ENCODE measurements around the gene STPG4.
"Not testable (repeated sequence)": the region's sequence is repeated elsewhere in the genome, so short reads cannot be mapped to it uniquely, and the experiment has no call there.

The STPG4 gene

DNA sequence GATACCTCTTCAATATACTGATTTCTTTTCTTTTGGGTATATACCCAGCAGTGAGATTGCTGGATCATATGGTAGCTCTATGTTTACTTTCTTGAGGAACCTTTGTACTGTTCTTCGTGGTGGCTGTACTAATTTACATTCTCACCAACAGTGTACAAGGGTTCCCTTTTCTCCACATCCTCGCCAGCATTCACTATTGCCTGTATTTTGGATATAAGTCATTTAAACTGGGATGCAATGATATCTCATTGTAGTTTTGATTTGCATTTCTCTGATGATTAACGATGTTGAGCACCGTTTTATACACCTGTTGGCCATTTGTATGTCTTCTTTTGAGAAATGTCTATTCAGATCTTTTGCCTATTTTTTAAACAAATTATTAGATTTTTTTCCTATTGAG is 30.4 kb downstream of the STPG4 start:
- DNase-seq: not testable (repeated sequence)

DNA sequence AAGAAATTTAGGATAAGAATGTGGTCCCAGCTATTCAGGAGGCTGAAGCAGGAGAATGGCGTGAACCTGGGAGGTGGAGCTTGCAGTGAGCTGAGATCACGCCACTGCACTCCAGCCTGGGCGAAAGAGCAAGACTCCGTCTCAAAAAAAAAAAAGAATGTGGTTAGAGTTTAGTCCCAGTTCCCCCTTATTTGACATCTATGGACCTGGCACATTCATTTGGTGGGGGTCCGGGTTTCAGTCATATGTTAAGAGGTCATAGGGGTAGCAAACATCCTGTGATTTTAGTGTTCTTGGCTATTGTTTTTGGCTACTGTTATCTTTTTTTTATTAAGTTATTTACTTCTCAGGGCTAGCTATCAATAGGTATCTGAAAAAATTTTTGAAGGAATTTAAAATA is 34.7 kb downstream of the STPG4 start:
- DNase-seq: not testable (repeated sequence)

DNA sequence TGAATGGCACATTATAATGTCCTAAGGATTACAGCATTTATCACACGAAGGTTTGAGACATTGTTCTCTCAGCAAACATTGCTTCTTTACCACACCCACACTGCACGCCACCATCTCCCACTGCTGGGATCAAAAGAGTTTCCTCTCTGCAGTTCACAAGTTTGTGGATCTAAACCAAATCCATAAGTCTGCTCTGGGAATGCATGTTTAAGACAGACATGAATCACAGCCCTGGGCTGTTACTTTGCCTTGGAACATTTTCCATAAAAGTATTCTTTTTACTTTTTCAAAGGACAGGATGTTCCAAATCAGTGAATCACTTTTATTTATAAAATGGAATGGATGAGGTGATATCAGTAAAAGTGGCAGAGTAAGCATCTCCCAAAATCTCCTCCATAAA is 36.1 kb downstream of the STPG4 start:
- no peak for DNase-seq

DNA sequence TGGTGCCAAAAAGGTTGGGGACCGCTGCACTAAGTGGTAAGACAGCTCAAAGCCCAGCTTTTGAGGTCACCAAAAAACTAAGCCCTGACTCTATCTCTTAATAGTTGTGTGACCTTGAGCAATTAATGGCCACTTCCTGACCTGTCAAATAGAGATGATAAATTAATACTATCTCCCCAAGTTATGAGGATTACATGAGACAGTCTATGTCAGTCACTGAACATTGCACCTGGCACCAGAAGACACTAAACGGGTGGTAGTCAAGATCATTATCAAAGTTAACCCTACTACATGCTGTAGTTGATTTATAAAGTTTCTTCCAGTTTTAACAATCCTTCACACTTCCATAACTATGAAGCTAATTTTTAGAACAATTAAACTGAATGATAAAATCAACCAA is 36.5 kb downstream of the STPG4 start:
- DNase-seq: no peak

DNA sequence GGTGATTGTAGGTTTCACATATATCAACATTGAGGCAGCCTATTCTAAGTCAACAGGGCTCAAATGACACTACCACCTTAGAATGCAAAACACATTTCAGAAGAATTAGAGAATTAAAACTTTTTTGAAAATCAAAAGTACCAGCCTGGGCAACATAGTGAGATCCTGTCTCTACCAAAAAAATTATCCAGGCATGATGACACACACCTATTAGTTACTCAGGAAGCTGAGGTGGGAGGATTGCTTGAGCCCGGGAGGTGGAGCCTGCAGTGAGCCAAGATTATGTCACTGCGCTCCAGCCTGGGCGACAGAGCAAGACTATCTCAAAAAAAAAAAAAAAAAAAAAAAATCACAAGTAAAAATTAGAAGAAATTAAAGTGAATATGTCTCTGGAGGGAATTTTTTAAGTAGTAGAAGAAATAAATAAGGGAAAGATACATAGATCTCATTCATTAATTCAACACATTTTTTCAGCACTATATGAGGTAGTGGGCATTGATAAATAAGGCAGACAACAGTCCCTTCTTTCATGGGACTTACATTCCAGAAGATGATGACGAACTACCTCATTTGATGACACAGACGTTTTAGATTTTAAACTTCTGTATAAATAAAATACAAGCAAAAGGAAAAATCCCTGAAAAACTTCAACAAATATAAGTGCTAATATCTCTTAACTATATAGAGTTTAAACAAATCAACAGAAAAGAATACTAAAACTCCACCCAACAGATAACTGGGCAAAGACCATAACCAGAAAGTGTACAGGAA is 42.3 kb downstream of the STPG4 start:
- DNase-seq: no peak

DNA sequence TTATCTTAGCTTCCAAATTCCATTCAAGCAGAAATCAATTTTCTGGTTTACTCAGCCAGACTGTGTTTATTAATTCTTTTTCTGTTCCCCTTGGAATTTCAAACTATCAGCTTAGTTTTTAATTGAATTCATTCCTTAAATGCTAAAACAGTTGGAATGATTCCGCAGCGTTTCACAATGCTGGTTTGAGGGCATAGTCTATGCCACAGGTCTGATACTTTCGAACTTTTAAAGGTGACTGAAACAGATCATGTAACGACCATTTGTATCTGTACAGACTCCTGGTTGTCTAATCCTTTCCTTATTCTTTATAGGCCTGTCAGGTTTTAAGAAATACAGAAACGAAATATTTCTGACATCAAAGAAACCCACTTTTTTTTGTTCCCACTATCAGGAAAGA is 45.4 kb downstream of the STPG4 start:
- DNase-seq: no peak

DNA sequence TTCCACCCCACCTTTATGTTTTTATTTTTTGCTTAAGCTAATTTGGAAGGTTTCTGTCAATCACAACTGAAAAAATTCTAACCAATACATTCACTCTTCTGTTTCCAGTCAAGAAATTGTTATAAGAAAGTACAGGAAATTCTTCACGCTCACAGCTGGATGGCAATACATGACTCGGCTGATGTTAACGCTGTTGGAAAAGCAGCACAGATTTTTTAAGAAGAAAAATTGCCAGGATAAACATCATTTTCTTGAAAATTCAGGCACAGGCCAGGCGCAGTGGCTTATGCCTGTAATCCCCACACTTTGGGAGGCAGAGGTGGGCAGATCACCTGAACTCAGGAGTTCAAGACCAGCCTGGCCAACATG is 46.1 kb downstream of the STPG4 start:
- DNase-seq: no peak

DNA sequence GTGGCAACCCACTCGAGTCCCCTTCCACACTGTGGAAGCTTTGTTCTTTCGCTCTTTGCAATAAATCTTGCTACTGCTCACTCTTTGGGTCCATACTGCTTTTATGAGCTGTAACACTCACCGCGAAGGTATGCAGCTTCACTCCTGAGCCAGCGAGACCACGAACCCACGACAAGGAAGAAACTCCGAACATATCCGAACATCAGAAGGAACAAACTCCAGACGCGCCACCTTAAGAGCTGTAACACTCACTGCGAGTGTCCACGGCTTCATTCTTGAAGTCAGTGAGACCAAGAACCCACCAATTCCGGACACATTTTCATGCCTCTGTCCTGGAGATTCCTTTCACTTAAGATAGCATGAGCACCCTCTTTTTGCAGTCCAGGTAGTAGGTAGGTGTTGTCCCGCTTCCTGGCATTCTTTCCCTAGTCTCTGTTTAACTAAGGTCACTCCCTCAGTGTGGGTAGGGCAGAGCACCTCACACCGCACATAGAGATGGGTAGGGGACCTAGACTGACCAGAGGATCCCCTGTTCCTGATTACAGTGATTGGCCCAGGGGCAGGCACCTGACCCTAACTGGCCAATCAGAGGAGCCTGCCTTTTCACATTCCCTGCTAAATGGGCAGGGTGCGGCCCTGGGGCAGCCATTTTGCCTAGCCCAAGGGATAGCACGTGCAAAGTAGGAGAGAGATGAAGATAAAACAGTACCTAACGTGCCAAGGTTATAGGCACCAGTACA is 46.7 kb downstream of the STPG4 start:
- DNase-seq: not testable (repeated sequence)

DNA sequence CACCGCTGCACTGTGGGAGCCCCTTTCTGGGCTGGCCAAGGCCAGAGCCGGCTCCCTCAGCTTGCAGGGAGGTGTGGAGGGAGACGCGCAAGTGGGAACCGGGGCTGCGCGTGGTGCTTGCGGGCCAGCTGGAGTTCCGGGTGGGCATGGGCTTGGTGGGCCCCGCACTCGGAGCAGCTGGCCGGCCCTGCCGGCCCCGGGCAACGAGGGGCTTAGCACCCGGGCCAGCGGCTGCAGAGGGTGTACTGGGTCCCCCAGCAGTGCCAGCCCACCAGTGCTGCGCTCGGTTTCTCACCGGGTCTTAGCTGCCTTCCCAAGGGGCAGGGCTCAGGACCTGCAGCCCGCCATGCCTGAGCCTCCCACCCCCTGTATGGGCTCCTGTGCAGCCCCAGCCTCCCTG is 47.9 kb downstream of the STPG4 start:
- DNase-seq: not testable (repeated sequence)

DNA sequence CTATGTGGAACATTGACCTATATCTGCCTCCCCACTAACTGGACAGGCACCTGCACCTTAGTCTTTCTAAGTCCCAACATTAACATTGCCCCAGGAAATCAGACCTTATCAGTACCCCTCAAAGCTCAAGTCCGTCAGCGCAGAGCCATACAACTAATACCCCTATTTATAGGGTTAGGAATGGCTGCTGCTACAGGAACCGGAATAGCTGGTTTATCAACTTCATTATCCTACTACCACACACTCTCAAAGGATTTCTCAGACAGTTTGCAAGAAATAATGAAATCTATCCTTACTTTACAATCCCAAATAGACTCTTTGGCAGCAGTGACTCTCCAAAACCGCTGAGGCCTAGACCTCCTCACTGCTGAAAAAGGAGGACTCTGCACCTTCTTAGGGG is 48.9 kb downstream of the STPG4 start:
- not testable (repeated sequence) for DNase-seq

DNA sequence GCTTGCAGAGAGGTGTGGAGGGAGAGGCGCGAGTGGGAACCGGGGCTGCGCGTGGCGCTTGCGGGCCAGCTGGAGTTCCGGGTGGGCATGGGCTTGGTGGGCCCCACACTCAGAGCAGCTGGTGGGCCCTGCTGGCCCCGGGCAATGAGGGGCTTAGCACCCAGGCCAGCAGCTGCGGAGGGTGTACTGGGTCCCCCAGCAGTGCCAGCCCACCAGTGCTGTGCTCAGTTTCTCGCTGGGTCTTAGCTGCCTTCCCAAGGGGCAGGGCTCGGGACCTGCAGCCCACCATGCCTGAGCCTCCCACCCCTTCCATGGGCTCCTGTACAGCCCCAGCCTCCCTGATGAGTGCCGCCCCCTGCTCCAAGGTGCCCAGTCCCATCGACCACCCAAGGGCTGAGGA is 55.4 kb downstream of the STPG4 start:
- DNase-seq: not testable (repeated sequence)

DNA sequence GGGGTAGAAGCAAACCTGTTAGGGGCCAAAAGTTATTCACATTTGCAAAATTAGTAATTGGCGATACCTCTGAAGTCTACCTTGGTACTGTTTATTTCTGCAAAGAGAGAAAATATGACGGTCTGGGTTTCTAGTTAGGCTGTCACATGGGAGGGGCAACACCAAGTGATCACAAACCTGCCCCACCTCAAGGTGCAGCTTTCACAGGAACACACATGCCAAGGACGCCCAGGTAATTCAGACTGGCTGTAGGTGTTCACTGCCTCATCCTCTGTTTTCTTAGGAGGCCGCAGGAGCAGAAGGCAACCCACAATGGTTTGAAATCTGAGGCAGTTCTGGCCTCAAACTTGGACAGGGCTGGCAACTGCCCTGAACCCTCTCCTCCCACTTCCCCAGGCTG is 56.2 kb downstream of the STPG4 start:
- no peak for DNase-seq

DNA sequence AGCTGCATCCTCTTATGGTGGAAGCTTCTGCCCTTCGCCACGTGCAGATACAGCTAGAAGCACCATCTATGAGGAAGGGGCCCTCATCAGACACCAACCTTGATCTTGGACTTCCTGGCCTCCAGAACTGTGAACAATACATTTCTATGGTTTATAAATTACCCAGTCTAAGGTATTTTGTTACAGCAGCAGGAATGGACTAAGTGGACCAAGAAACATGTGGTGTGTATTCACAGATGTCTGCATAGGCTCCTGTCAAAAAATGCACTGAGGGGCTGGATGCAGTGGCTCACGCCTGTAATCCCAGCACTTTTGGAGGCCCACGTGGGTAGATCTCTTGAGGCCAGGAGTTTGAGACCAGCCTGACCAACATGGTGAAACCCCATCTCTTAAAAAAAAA is 57.5 kb downstream of the STPG4 start:
- no peak for DNase-seq

DNA sequence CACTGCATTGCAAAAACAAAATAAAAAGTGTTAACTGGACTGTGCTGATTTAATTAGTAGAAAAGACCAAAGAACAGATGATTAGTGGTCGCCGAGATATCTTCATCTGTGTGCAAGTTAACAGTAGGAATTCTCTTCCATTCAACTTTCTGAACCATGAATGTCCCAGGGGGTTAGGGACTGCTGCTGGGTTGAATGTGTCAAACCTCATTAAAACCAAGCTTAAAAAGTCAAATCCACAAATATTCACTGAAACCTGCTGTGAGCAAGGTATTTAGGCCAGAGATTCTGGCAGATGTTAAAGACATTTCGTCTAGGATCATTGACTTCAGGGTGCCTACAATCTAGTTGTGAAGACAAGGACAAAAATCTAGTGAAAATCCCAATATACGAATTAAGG is 58.7 kb downstream of the STPG4 start:
- DNase-seq: no peak

DNA sequence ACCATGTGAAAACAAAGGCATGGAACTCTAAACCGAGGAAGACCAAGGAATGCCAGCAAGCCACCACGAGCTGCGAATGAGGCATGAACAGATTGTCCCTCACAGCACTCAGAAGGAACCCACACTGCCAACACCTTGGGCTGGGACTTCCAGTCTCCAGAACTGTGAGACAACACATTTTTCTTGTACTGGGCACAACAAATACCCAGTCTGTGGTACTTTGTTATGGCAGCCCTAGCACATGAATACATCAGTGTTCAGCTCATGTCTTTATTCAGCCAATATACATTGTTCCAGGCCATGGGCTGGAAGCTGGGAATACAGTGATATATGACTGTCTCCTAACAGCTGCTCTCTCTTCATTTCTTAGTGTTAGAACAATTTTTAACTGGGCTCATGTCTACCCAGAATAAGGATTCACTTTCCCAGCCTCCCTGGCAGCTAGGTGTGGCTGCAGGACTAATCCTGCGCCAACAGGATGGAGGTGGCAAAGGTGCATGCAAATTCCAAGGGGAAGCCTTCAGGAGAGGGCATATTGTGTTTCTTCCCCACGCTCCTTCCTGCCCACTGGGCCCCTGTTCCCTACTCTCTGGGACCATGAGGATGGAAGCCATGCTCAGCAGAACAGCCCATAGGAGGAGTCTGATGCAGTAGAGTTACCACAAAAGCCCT is 59.6 kb downstream of the STPG4 start:
- DNase-seq: no peak

DNA sequence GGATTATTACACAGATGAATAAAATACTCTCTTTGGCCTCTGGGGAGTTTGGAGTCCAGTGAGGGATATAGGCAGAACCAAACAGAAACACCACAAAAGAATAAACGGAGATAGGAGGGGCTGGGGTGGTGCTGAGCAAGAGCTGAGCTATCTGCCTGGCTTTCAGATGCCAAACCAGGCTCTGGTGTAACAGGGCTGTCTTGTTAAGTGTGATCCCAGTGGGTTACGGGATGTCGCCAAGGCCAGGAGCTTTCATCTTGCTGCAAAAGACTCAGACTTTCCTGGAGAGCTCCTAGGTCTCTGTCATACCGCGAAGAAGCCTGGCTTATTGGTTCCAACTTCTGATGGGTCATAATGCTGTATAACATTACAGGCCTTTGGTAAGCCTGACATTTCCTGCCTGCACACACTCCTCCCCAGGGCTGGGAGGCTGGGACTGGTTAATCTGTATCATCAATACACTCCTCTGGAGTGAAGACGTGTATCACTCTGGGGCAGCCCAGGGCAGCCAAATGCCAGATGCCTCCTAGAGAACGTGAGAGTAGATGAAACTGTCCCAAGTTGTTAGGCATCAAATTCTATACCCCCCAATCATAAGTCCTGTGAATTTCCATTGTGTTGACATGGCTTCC is 60.5 kb downstream of the STPG4 start:
- DNase-seq: no peak

DNA sequence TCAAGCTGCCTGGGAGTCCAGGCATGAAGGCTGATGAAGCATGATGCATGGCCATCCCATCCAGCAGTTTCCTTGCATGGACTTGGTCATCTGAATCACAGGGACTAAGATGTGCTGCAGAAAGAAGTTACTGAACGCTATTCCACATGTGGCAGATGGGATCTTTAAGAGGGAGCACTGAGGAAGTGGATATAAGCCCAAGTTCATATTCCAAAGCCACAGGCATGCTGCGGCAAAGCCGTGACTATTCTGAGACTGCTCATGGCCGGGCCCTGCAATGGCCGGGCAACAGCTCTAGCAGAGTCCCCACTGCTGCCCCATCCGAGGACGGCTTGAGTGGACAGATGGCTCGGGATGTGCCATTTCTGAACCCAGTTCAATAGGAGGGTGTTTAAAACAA is 61.5 kb downstream of the STPG4 start:
- DNase-seq: no peak

DNA sequence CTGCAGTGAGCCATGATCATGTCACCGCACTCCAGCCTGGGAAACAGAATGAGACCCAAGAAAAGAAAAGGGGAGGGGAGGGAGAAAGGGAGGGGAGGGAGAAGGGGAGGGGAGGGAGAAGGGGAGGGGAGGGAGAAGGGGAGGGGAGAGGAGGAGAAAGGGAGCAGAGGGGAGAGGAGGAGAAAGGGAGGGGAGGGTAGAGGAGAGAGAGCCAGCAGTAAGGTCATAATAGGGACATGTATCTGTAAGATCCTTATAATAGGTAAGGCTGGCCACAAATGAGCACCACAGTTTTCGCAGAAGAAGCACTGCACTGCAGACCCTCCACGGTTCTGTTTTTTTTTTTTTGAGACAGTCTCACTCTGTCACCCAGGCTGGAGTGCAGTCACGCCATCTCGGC is 62.6 kb downstream of the STPG4 start:
- no peak for DNase-seq

DNA sequence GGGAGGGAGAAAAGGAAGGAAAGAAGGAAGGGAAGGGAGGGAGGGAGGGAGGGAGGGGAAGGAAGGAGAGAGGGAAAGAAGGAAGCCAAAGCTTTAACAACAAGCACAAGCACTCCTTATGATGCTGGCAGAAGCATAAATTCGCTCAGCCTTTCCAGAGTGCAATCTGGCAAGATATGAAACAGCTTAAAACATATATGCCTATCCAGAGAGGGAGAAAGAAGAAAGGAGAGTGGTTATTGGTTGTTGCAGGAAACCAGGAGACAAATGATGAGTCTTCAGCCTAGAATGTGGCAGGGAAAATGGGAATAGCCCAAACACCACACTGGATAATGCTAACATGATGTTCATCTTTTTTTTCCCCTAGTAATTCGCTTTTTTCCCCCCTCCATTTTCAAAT is 64.0 kb downstream of the STPG4 start:
- DNase-seq: no peak

DNA sequence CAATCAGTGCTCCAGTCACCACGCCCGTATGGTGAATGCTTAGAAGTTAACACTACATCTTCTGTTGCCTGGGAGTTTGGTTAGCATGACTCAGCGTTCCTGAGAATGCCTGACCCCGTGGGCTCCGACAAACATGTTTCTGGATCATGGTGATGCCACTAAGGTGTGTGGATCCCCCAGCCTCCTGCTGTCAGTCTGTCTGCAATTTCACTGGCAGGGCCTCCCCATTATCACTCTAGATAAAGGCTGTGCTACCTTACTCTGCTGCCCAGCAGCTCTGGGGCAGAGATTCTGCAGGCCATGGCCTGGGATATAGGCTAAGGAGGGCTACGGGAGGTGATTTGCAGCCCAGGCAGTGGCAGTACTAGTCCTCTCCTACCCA is 66.0 kb downstream of the STPG4 start:
- no peak for DNase-seq

DNA sequence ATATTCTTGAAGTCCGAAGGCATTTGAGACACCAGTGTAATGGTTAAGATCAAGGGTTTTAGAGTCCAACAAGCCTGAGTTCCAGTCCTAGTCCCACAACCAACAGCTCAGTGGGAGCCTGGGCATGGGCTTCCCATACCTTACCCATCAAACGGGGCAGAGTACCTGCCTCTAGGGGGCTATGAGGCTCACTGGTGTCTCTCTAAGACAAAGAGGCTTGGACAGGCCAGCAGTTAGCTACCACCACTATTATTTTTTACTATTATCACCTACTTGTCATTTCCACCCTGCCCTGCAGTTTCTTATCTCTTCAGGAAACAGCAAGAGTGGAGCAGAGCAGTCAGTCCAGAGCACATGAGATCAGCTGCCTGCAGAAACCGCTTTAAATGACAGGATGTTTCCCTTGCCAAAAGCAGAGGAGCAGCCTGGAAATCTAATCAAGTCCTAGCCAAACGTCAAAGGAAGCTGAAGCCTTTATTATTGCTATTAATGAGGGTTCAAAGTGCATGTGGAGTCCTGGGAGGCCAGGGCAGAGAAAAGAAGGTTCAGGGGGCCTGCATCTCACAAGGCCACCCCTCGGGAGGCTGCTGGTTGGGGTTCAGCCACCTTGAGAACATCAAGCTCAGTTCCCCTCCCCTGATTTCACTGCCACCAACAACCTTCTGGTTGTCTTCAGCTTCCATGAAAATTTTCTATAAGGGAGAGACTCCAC is 66.6 kb downstream of the STPG4 start:
- DNase-seq: no peak

DNA sequence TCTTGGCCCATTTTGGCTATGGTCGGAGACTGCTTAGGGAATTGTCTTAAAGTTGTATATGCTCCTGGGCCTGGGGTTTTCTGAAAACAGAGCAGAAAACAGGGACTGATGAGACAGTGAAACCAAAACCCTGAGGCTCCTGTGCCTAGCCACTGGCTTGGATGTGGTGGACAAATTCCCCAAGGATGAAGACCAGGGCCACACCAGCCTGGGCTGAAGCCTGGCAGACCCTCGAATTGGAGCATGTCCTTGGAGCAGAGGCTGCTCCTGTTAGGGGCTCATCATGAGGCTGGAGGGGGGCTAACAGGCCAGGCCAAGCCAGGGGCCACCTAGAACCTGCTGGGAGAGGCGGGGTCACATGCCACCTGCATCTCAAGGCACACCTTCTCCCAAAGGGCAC is 68.1 kb downstream of the STPG4 start:
- DNase-seq: no peak

DNA sequence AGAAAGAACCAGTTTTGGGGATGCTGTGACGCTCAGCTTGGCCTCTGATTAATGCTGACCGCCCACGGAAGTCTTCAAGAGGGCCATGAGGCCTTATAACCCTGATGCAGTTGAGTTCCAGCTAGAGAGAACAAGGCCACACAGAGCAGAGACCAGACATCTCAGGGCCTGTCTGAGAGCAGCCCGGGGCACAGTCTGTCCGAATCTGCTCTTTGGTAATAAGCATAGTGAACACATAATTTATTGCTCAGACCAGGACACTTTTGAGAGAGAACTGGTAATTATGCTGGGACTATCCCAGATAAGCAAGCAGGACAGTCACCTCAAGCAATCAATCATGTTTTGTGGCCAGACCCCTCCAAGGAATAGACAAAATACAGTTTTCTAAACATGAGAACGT is 68.5 kb downstream of the STPG4 start:
- no peak for DNase-seq

All from activated CD4-positive, alpha-beta T cell treated with anti-CD3 and anti-CD28 coated beads, Interleukin-2, amount 50 U/mL, for 1 hour (primary cell).